Stimulated activated CD4-positive, alpha-beta T cell treated with anti-CD3 and anti-CD28 coated beads, Interleukin-4, amount 100 ng/mL, for 48 hours (primary cell): ENCODE results near the gene FBXL16.
A peak's percentile ranks its signal among the peaks of the same experiment; 100 is the strongest.

Experiments
- DNase-seq, 2 donors: peaks; one replicate each; pipeline ENCODE4 v3.0.0-alpha.2; 2020; ENCODE audit warnings: low read depth in 2 of 2

Gene FBXL16

GRCh38 chr16:678209-678857 is 27.3 kb downstream of the FBXL16 start:
- no peak for DNase-seq

GRCh38 chr16:677316-678190 is 28.0 kb downstream of the FBXL16 start:
- DNase-seq, result no peak

GRCh38 chr16:676913-677312 is 28.7 kb downstream of the FBXL16 start:
- DNase-seq, result no peak

GRCh38 chr16:676565-676902 is 29.1 kb downstream of the FBXL16 start:
- no peak for DNase-seq

GRCh38 chr16:675884-676564 is 29.6 kb downstream of the FBXL16 start:
- no peak for DNase-seq

GRCh38 chr16:674968-675883 is 30.4 kb downstream of the FBXL16 start, which contains the start of gene RHBDL1:
RHBDL1 (plus strand) TSS chr16:675671; CDS start chr16:675791, 120 bp downstream.
- no peak for DNase-seq

- no peak for DNase-seq
Measured at GRCh38 chr16:674214-674881, 31.3 kb downstream of the FBXL16 start.

- DNase-seq, result no peak
Measured at GRCh38 chr16:673399-673991, 32.1 kb downstream of the FBXL16 start.

GRCh38 chr16:672851-673250 is 32.8 kb downstream of the FBXL16 start:
- DNase-seq, result no peak

GRCh38 chr16:672371-672770 is 33.2 kb downstream of the FBXL16 start:
- no peak for DNase-seq

- DNase-seq, result no peak
Measured at GRCh38 chr16:671353-672131, 34.1 kb downstream of the FBXL16 start.

GRCh38 chr16:670485-671352 is 34.9 kb downstream of the FBXL16 start:
- DNase-seq, result no peak

- DNase-seq, result no peak
Measured at GRCh38 chr16:669666-670065, 35.9 kb downstream of the FBXL16 start.

- no peak for DNase-seq
Measured at GRCh38 chr16:668519-669171, 37.0 kb downstream of the FBXL16 start.

- DNase-seq, result peak; percentile 90 to 95
Measured at GRCh38 chr16:667780-668518, 37.7 kb downstream of the FBXL16 start, which contains the start of gene RHOT2. RHOT2 (plus strand) TSS chr16:668132; CDS start chr16:668200, 68 bp downstream.

GRCh38 chr16:667113-667779 is 38.4 kb downstream of the FBXL16 start:
- DNase-seq, result no peak

- DNase-seq, result no peak
Measured at GRCh38 chr16:666572-666971, 39.0 kb downstream of the FBXL16 start.
